Middle frontal gyrus (tissue), 1 donor: Measurements from ENCODE around the gene SAMD13.

Experiments used
- DNase-seq: peaks from one replicate; pipeline ENCODE4 v3.0.0-alpha.2; 2015; ENCODE audit warnings: low spot score; ENCODE audit errors: extremely low spot score

The SAMD13 gene

DNA sequence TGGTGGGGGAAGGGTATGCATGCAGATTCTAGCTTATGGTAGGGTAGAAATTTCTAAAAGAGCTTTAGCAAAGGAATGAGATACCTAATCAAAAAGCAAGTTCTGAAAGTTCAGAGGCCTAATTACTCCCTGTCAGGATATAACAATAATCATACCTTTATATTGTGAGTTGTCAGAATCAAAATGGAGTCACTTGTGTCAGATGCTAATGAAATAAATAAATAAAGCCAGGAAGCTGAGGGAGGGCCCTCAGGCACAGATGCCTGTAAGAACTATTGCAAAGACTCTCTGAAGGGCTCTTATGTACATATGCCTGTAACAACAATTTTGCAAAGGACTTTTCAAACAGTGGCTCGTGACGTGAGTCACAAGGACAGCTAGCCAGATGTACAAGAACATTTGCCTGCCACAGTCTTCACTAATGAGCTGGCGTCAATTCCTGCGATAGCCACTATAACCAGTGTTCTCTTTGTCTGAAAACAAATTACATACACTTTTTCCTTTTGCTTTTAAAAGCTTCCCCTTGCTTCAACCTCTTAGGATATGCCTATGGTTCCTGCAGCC lies 69.4 kb downstream of the SAMD13 start:
- no peak for DNase-seq

DNA sequence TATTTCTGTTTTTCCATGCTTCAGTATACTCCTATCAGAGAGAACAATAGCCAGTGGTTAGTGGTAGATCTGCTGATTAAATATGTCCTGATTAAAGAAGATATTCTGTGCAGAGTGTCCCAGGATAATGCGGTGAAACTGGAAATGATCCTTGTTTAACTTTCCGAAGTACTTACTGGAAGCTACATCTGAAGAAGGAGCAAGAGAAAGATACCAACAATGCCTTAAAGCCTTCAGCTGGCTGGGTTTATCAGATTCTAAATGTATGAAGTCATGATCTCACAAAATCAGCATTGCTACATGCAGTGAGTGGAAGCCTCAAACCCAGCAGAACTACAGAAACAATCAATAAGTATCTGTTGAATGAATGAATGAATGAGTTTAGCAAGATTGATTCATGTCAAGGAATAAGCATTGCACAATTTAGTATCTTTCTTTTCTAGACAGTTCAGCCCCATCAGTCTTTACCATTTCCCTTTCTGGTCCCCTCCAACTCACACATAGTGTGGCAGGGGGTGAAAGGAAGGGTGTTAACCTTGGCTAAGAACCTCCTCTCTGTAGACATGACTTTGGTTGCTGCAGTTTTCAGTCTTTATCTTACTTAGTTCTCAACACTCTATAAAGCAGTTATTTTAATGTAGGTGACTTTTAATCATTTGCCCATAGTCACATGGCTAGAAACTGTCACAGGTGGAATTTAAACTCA lies 72.1 kb downstream of the SAMD13 start:
- no peak for DNase-seq

DNA sequence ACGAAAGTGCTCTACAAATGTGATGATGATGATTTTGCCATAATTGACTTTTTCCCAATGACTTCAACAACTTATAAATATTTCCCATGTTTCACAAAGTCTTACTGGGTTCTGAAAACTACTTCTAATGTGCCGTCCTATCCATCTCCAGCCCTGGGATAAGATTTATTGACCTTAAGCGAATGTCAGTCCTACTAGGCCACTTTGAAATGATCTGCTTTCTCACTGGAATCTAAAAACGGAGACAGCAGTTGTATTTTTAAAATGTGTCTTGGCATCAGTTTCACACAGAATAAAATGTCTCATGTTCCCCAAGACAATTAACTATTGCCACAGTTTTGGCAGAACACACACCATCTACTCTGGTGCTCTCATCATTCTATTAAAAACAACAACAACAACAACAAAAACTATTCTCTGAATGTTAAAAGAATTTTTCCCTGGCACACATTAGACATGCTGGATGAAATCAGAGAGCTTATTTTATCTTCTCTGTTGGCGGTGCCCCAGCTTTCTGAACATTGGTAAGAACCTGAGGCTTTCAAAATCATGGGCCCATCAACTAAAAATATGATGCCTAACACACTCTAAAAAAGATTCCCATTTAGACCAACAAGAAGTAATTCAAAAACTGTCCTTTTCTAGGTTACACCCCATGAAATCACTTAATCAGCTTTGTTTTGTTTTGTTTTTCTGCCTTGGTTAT lies 73.6 kb downstream of the SAMD13 start:
- DNase-seq: peak; percentile 51

GRCh38 chr1:84376000-84376910 lies 74.7 kb downstream of the SAMD13 start:
- no peak for DNase-seq

DNA sequence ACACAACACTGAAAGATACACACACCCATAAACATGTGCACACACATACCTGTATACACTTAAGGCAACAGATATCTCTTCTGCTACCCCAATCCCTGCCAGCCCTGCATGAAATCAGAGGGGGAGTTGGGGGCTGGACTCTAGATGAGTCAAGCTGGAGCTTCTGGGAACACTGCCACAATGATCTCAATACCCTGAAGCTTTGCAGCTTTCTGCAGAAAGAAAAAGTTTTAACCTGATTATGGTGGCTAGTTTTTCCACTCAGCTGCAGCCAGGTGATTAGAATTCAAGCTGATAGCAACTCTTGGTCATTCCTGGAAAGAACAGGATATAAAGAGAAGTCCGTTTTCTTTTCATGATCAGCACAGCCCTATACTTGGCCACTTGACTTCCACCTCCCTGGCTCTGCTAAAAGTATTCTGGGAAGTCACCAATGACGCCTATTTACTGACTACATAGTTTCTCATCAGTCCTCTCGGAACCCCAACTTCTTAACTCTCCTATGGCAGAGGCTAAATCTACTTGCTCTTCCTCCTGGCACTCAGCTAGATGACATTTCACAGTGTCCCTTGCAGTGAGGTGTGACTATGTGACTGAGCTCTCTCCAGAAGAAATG lies 76.1 kb downstream of the SAMD13 start:
- DNase-seq: no peak

DNA sequence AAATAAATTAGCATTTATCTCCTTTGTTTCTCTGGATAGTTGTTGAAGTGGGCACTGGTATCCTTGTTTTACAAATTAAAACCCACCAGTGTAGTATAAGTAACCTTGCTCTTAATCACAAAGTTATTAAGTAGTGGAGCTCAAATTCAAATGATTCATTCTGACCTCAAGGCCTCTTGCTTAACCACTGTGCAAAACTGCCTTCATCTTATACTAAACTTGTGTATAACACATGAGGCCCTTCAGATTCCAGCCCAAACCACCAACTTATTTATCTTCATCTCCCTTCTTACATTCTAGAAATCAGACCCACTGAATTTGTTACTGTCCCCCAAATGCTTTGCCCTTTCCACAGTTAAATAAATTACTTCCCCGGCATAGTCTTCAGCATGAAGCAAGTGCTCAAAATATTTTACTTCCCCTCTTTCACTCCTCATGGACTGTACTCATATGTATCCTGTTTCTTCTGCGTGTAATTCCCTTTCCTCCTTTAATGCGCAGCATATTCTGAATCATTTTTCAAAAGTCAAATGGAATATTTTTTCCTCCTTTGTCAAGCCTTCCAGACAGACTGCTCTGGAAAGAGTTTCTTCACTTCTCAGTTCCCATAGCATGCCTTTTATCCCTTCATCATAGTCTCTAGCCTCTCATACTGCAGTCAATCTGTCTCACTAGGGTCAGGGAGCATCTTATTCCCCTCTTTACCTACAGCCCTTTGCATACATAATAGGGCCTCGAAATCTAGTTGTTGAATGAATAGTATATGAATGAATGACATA lies 77.8 kb downstream of the SAMD13 start:
- no peak for DNase-seq

DNA sequence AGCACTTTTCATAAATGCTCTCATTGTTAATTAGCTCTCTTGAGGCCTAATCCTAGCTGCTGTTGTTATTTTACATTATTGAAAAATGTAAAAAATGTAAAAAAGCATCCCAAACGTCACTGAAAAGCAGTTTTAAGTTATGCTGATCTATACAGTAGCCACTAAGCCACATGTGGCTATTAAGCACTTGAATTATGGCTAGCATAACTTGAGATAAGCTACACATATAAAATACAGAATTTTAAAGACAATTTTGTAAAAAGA lies 78.3 kb downstream of the SAMD13 start:
- no peak for DNase-seq

GRCh38 chr1:84382127-84382526 lies 80.6 kb downstream of the SAMD13 start:
- DNase-seq: no peak

DNA sequence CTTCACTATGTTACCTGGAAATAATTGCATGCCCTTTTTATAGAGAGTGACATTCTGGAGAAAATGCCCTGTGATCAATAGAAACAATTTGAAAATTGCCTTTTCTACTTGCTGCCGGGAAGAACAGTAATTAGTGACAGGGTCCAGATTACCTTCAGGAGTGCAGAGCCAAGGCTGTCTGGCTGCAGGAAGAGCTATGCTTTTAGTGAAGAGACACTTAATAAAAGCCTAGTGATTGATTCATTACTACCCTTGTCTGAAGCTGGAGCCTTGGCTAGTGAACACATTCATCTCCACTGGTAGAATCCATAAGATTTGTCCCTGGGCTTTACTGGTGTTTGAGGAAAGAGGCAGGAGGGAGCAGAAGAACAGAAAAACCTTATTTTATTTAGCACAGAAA lies 83.8 kb downstream of the SAMD13 start:
- DNase-seq: no peak

GRCh38 chr1:84386716-84387479 lies 85.4 kb downstream of the SAMD13 start:
- no peak for DNase-seq

DNA sequence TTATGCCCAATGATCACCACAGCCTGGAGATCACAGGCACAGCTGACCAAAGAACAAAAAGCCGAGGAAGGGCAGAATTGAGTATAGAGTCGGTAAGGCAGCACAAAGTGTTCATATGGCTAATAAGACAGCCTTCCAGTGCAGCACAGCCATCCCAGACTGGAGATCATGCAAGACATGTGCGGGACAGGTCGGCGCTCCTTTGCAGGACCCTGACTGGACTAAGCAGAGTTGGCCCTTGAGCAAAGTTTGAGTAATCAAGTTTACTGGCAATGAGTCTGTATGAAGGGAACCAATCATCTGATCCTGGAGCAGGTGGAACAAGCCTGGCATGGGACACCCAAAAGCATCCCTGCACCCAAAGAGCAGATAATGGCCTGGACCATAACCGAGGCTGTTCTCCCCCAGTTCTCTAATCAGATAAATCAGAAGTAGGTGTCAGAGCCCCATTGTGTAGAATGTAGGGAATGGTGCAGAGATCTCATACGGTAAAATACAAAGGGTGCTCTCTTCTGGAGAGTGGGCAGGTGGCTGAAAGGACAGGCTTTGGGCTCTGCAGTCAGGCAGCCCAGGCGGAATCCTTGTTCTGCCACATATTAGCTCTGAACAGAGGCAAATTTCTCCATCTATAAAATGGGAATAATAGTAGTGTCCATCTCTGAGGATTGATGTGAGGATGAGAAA lies 86.1 kb downstream of the SAMD13 start:
- no peak for DNase-seq

DNA sequence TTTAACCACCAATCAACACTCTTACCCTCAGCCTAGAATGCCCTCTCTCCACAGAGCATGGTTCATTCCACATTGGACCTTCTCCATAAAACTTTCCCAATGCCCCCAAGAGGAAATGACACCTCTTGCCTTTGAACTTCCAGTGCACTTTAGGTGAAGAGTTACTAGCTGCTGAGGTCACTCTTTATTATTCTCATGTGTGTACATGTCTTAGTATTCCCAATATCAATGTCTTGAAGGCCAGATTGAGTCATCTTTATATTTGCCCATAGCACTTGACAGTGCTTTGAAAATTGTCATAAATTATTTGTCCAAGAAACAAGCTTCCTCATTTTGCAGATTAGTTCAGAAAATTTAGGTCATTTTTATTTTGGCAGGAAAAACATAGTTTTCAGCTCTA lies 88.7 kb downstream of the SAMD13 start:
- DNase-seq: no peak

DNA sequence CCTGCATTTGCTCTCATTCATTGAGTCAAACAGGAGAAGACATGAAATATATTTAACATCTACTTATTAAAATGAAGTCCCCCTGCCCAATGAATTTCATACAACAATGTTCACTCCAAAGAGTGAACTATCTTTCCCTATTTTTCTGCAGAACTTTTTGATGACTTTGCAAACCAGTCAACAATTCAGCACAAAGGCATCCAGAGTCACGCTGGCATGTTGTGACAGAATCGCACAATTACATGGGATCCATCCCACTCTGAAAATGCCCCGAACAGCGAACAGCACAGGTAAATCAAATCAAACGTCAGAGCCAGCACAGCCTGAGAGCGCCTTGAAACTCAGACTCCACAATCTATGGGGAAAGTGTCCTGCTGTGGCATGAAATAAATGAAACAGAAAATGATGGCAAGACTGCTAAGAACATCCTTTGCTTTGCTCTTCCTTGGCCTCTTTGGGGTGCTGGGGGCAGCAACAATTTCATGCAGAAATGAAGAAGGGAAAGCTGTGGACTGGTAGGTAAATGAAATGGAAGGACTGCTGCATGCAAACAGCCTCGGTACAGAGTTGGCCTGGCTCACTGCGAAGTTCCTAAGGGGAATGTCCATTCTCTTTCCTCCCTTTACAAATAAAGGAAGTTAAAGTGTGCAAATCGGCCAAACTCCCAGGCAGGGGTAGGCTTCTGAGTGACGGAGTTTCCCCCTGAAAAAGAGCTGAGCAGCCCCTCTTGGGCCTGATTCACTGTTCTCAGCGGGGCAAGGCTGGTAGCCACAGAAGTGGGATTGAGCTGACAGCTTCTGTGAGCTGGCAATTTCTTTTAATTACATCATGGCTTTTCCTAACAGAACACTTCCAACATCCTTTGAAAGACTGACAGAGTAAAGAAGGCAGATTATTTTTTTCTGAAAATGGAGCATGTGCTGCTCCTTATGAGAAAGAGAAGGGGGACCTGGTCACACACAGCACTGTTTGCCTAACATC lies 97.0 kb downstream of the SAMD13 start, which contains the start of gene DNASE2B:
Gene DNASE2B (plus strand): TSS at position 310 of the 981 bp plus-strand sequence. CDS start 81 bp downstream, at position 391.
- DNase-seq: no peak
